Trophoblast cell (in vitro differentiated cells and primary cell): ENCODE results near the gene DMXL1.

ENCODE experiments used
- DNase-seq, 2 donors: peaks; one replicate each; pipeline ENCODE4 v3.0.0-alpha.2; 2016
- H2AFZ ChIP-seq: 2 replicates; pipeline ENCODE4 v1.6.1; 2013; ENCODE audit warnings: low read length, moderate library complexity, mild to moderate bottlenecking; ENCODE audit not compliant: insufficient read depth, poor library complexity
- H2AK5ac ChIP-seq: 2 replicates; pipeline ENCODE4 v1.6.1; 2013; ENCODE audit warnings: mild to moderate bottlenecking, low read length
- H2BK120ac ChIP-seq: 2 replicates; pipeline ENCODE4 v1.6.1; 2013; ENCODE audit warnings: low read length, mild to moderate bottlenecking, moderate library complexity; ENCODE audit not compliant: insufficient read depth, poor library complexity
- H2BK12ac ChIP-seq: 2 replicates; pipeline ENCODE4 v1.6.1; 2013; ENCODE audit warnings: mild to moderate bottlenecking, low read length, moderate library complexity
- H2BK5ac ChIP-seq: 2 replicates; pipeline ENCODE4 v1.6.1; 2013; ENCODE audit warnings: low read length, low read depth, moderate library complexity, mild to moderate bottlenecking; ENCODE audit not compliant: poor library complexity
- H3K14ac ChIP-seq: 2 replicates; pipeline ENCODE4 v1.6.1; 2013; ENCODE audit warnings: mild to moderate bottlenecking, low read length
- H3K18ac ChIP-seq: 2 replicates; pipeline ENCODE4 v1.6.1; 2013; ENCODE audit warnings: mild to moderate bottlenecking, low read length
- H3K23ac ChIP-seq: 2 replicates; pipeline ENCODE4 v1.6.1; 2013; ENCODE audit warnings: low read length
- H3K27ac ChIP-seq: 2 replicates; pipeline ENCODE4 v1.5.1; 2013; ENCODE audit warnings: low read depth, mild to moderate bottlenecking, inconsistent platforms, low read length, moderate library complexity
- H3K27me3 ChIP-seq: 2 replicates; pipeline ENCODE4 v1.6.1; 2013; ENCODE audit warnings: inconsistent platforms, mild to moderate bottlenecking, low read length, moderate library complexity; ENCODE audit not compliant: insufficient read depth
- H3K36me3 ChIP-seq, 2 experiments: 1 replicate in 1 of 2; 2 replicates in 1 of 2; pipeline ENCODE4 v1.6.1; 2013; ENCODE audit warnings: low read length in 2 of 2, mild to moderate bottlenecking in 2 of 2, moderate library complexity in 1 of 2; ENCODE audit not compliant: insufficient read depth in 2 of 2, control insufficient read depth in 1 of 2
- H3K4ac ChIP-seq: 2 replicates; pipeline ENCODE4 v1.6.1; 2013; ENCODE audit warnings: low read depth, mild to moderate bottlenecking, low read length, moderate library complexity
- H3K4me1 ChIP-seq, 2 experiments: 1 replicate in 1 of 2; 2 replicates in 1 of 2; pipeline ENCODE4 v1.6.1; 2013; ENCODE audit warnings: low read length in 2 of 2, mild to moderate bottlenecking in 2 of 2, moderate library complexity in 1 of 2; ENCODE audit not compliant: insufficient read depth in 2 of 2, control insufficient read depth in 1 of 2
- H3K4me2 ChIP-seq: 2 replicates; pipeline ENCODE4 v1.6.1; 2013; ENCODE audit warnings: inconsistent platforms, mild to moderate bottlenecking, low read length, moderate library complexity
- H3K4me3 ChIP-seq: 2 replicates; pipeline ENCODE4 v1.5.1; 2013; ENCODE audit warnings: mild to moderate bottlenecking, low read depth, low read length, inconsistent platforms
- H3K79me1 ChIP-seq: one replicate; pipeline ENCODE4 v1.6.1; 2013; ENCODE audit warnings: low read length
- H3K79me2 ChIP-seq: 2 replicates; pipeline ENCODE4 v1.6.1; 2013; ENCODE audit warnings: low read length, mild to moderate bottlenecking; ENCODE audit not compliant: control insufficient read depth, insufficient read depth, poor library complexity
- H3K9ac ChIP-seq: 2 replicates; pipeline ENCODE4 v1.6.1; 2013; ENCODE audit warnings: mild to moderate bottlenecking, low read length
- H3K9me3 ChIP-seq: 2 replicates; pipeline ENCODE4 v1.6.1; 2013; ENCODE audit warnings: low read depth, mild to moderate bottlenecking, control low read depth, inconsistent platforms, low read length; ENCODE audit not compliant: insufficient read depth
- H4K12ac ChIP-seq: 2 replicates; pipeline ENCODE4 v1.6.1; 2013; ENCODE audit warnings: low read depth, mild to moderate bottlenecking, low read length, moderate library complexity
- H4K8ac ChIP-seq: 2 replicates; pipeline ENCODE4 v1.6.1; 2013; ENCODE audit warnings: low read depth, mild to moderate bottlenecking, low read length, moderate library complexity
- H4K91ac ChIP-seq: one replicate; pipeline ENCODE4 v1.6.1; 2013; ENCODE audit warnings: low read depth, mild to moderate bottlenecking, low read length, moderate library complexity
- WGBS: extraction: QIAGEN DNeasy Blood & Tissue Kit; methylation state at CpG from one replicate; pipeline ENCODE4 v1.1.7; 2013; ENCODE audit warnings: missing lambda C conversion rate; ENCODE audit not compliant: insufficient read length, insufficient coverage; ENCODE audit errors: extremely low coverage; 5-methylcytosine and 5-hydroxymethylcytosine counted together

DMXL1 gene

GRCh38 chr5:119274030-119274766 lies 203.3 kb downstream of the DMXL1 start:
- Histone ChIP-seq H3K18ac (peak overlapping the region; percentile 29), H3K4me1 (peaks cover 29 to 40% of the 10 kb centered on the region in 2 experiments), H3K79me2 (peaks cover 10% of the 10 kb centered on the region), H2AFZ (no peak overlapping the region), H3K36me3 (no peaks in the 10 kb centered on the region), H3K27ac (peak overlapping the region; percentile 97), H3K27me3 (no peaks in the 10 kb centered on the region), H3K4me2 (peak overlapping the region; percentile 49), H3K9ac (no peak overlapping the region), H4K91ac (peak overlapping the region; percentile 86), H3K4me3 (no peak overlapping the region), H4K8ac (peak overlapping the region; percentile 62), H3K4ac (peak overlapping the region; percentile 44), H2BK12ac (peak overlapping the region; percentile 94), H2AK5ac (no peak overlapping the region), H2BK5ac (peak overlapping the region; percentile 94), H2BK120ac (peak overlapping the region; percentile 87), H3K79me1 (peaks cover 23% of the 10 kb centered on the region), H4K12ac (no peak overlapping the region), H3K9me3 (no peaks in the 10 kb centered on the region), H3K23ac (no peak overlapping the region), H3K14ac (no peak overlapping the region)
- WGBS, result no CpG with 5 or more reads among the region's 5 CpGs
- peak; percentile 94 to 99 for DNase-seq

- no peak overlapping the region for H3K4me3 ChIP-seq
- DNase-seq, result peak in 1 of 2 donors; percentile 58
- no peaks in the 10 kb centered on the region for H3K27me3 ChIP-seq
- no peak overlapping the region for H4K12ac ChIP-seq
- peaks cover 10% of the 10 kb centered on the region for H3K79me2 ChIP-seq
- H3K36me3 ChIP-seq, result no peaks in the 10 kb centered on the region
- peak overlapping the region; percentile 49 for H3K4me2 ChIP-seq
- peak overlapping the region; percentile 94 for H2BK12ac ChIP-seq
- peaks cover 23% of the 10 kb centered on the region for H3K79me1 ChIP-seq
- H3K23ac ChIP-seq, result no peak overlapping the region
- peak overlapping the region; percentile 96 for H3K27ac ChIP-seq
- peak overlapping the region; percentile 86 for H4K91ac ChIP-seq
- peaks cover 29 to 40% of the 10 kb centered on the region in 2 experiments for H3K4me1 ChIP-seq
- H2BK120ac ChIP-seq, result peak overlapping the region; percentile 87
- H2AFZ ChIP-seq, result no peak overlapping the region
- peak overlapping the region; percentile 44 for H3K4ac ChIP-seq
- no peak overlapping the region for H3K9ac ChIP-seq
- H3K14ac ChIP-seq, result no peak overlapping the region
- H3K9me3 ChIP-seq, result no peaks in the 10 kb centered on the region
- H2BK5ac ChIP-seq, result peak overlapping the region; percentile 94
- H3K18ac ChIP-seq, result peak overlapping the region; percentile 29
- peak overlapping the region; percentile 62 for H4K8ac ChIP-seq
- no peak overlapping the region for H2AK5ac ChIP-seq
Observed at GRCh38 chr5:119274767-119275130, 203.9 kb downstream of the DMXL1 start.

- Histone ChIP-seq H2AFZ (no peak overlapping the region), H2BK12ac (peak overlapping the region; percentile 95), H3K4me3 (no peak overlapping the region), H3K27ac (peak overlapping the region; percentile 78), H3K27me3 (no peaks in the 10 kb centered on the region), H3K9ac (no peak overlapping the region), H2AK5ac (peak overlapping the region; percentile 72), H2BK120ac (peak overlapping the region; percentile 72), H3K79me2 (peaks cover 10% of the 10 kb centered on the region), H4K8ac (peak overlapping the region; percentile 35), H3K9me3 (no peaks in the 10 kb centered on the region), H3K79me1 (peaks cover 23% of the 10 kb centered on the region), H3K4me1 (peaks cover 29 to 40% of the 10 kb centered on the region in 2 experiments), H3K4ac (no peak overlapping the region), H3K14ac (peak overlapping the region; percentile 57), H3K23ac (no peak overlapping the region), H4K12ac (no peak overlapping the region), H4K91ac (peak overlapping the region; percentile 83), H3K4me2 (no peak overlapping the region), H3K18ac (peak overlapping the region; percentile 84), H3K36me3 (no peaks in the 10 kb centered on the region), H2BK5ac (no peak overlapping the region)
- DNase-seq, result peak; percentile 77 to 89
- no CpG with 5 or more reads among the region's 6 CpGs for WGBS
Observed at GRCh38 chr5:119275146-119275545, 204.3 kb downstream of the DMXL1 start.

GRCh38 chr5:119275601-119276173 lies 204.8 kb downstream of the DMXL1 start:
- peak overlapping the region; percentile 78 for H3K27ac ChIP-seq
- H3K9ac ChIP-seq, result no peak overlapping the region
- H2AFZ ChIP-seq, result no peak overlapping the region
- no peak overlapping the region for H3K14ac ChIP-seq
- peak overlapping the region; percentile 93 for H2BK12ac ChIP-seq
- no peaks in the 10 kb centered on the region for H3K9me3 ChIP-seq
- DNase-seq, result no peak
- peaks cover 23% of the 10 kb centered on the region for H3K79me1 ChIP-seq
- H2AK5ac ChIP-seq, result no peak overlapping the region
- no CpG with 5 or more reads among the region's 3 CpGs for WGBS
- H4K8ac ChIP-seq, result no peak overlapping the region
- peaks cover 10% of the 10 kb centered on the region for H3K79me2 ChIP-seq
- H3K4me3 ChIP-seq, result no peak overlapping the region
- H4K91ac ChIP-seq, result peak overlapping the region; percentile 63
- peaks cover 29 to 40% of the 10 kb centered on the region in 2 experiments for H3K4me1 ChIP-seq
- H3K27me3 ChIP-seq, result no peaks in the 10 kb centered on the region
- no peak overlapping the region for H3K23ac ChIP-seq
- H3K18ac ChIP-seq, result no peak overlapping the region
- peak overlapping the region; percentile 49 for H3K4ac ChIP-seq
- H3K36me3 ChIP-seq, result no peaks in the 10 kb centered on the region
- H2BK5ac ChIP-seq, result peak overlapping the region; percentile 72
- H4K12ac ChIP-seq, result no peak overlapping the region
- peak overlapping the region; percentile 72 for H2BK120ac ChIP-seq
- H3K4me2 ChIP-seq, result no peak overlapping the region
